Ishikawa (cell line): ENCODE measurements around the gene KAT14.

Experiments
- RAD21 ChIP-seq: IDR thresholded peaks from 2 replicates; pipeline ENCODE4 v1.6.1; 2012; ENCODE audit warnings: low read depth
- TCF12 ChIP-seq: IDR thresholded peaks from 2 replicates; pipeline ENCODE4 v1.6.1; 2012; ENCODE audit warnings: low read depth
- ZBTB7A ChIP-seq: IDR thresholded peaks from 2 replicates; pipeline ENCODE4 v1.6.1; 2012; ENCODE audit warnings: low read depth

DNA sequence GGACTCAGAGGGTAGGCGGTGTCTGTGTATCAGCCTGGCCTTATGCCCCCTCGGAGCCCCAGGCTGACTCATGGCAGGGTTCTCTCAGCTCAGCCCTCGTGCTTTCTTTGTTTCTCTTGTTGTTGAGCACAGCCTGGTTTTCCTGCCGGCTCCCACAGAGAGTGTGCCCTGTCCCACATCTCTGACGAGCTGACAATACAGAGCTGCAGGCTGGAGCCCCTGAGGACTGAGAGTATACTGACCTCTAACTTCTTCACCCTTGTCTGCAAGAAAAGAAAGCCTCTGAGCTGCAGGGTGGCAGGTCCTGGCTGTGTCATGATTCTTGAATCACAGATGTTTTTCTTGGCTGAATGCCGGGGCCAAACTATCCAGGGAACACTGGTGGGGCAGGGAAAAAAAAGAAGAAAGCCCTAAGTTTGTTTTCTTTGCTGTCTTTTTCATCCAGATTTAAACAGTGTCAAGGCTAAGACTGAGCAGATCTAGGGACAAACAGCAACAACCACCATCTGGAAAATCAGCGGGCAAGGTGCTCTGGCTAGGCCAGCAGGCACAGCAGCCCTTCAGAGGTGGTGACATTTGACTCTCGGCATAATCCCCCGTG, 87.4 kb downstream of the KAT14 start:
- TF ChIP-seq RAD21 (no peak), TCF12 (peak; percentile 54; the same call in 1 of the 2 replicates), ZBTB7A (peak; percentile 38; the same call in 1 of the 2 replicates)
